DND-41 (cell line): ENCODE measurements around the gene ANKRD23.

Experiments used
- ATAC-seq: fragments of 200-7000 bp; cut with Tn5 transposase; 3 replicates; pipeline ENCODE4 v1.9.1; 2021; ENCODE audit warnings: low read depth; ENCODE audit not compliant: insufficient read depth
- DNase-seq: peaks from one replicate; pipeline ENCODE4 v3.0.0-alpha.2; 2020
- H2AFZ ChIP-seq: 2 replicates; pipeline ENCODE4 v1.6.0; 2012; ENCODE audit warnings: low read depth, low read length
- H3K27ac ChIP-seq: 2 replicates; pipeline ENCODE4 v1.5.1; 2012; ENCODE audit warnings: low read length, inconsistent platforms
- H3K27me3 ChIP-seq: fragments of 200-600 bp; sonication (generic); 2 replicates; pipeline ENCODE4 v1.6.0; 2012; ENCODE audit warnings: low read length, mild to moderate bottlenecking, inconsistent platforms; ENCODE audit not compliant: insufficient read depth, poor library complexity
- H3K36me3 ChIP-seq: 2 replicates; pipeline ENCODE4 v1.5.1; 2012; ENCODE audit warnings: low read length, inconsistent platforms; ENCODE audit not compliant: insufficient read depth
- H3K4me1 ChIP-seq: 2 replicates; pipeline ENCODE4 v1.5.1; 2012; ENCODE audit warnings: mild to moderate bottlenecking, low read length; ENCODE audit not compliant: insufficient read depth
- H3K4me2 ChIP-seq: 2 replicates; pipeline ENCODE4 v1.6.0; 2012; ENCODE audit warnings: mild to moderate bottlenecking, moderate library complexity, low read length, inconsistent platforms; ENCODE audit not compliant: insufficient read depth
- H3K4me3 ChIP-seq, 2 experiments: fragments of 200-600 bp in 1 of 2; shearing (Covaris generic) in 1 of 2; 2 replicates each; pipeline ENCODE4 v1.5.1; 2012 to 2016; ENCODE audit warnings: inconsistent platforms in 2 of 2, low read length in 2 of 2, mild to moderate bottlenecking in 2 of 2, low read depth in 1 of 2, moderate library complexity in 1 of 2
- H3K79me2 ChIP-seq: 2 replicates; pipeline ENCODE4 v1.6.0; 2012; ENCODE audit warnings: low read length, inconsistent platforms; ENCODE audit not compliant: insufficient read depth
- H3K9ac ChIP-seq: 2 replicates; pipeline ENCODE4 v1.6.0; 2012; ENCODE audit warnings: low read depth, mild to moderate bottlenecking, inconsistent platforms, low read length, moderate library complexity
- H3K9me3 ChIP-seq: 2 replicates; pipeline ENCODE4 v1.5.1; 2012; ENCODE audit warnings: low read length, moderate library complexity, mild to moderate bottlenecking, inconsistent platforms; ENCODE audit not compliant: insufficient read depth, severe bottlenecking
- H4K20me1 ChIP-seq: 2 replicates; pipeline ENCODE4 v1.6.0; 2012; ENCODE audit warnings: low read length; ENCODE audit not compliant: insufficient read depth
- EZH2 ChIP-seq: IDR thresholded peaks from 3 replicates; pipeline ENCODE4 v1.6.1; 2012; ENCODE audit warnings: borderline replicate concordance, low read depth, mild to moderate bottlenecking, moderate library complexity, low read length, inconsistent platforms; ENCODE audit not compliant: severe bottlenecking
- TF ChIP-seq, protein P1 (sequence below): IDR thresholded peaks from 2 replicates; pipeline ENCODE4 v1.5.1; 2012; ENCODE audit warnings: borderline replicate concordance, low read length, moderate library complexity, mild to moderate bottlenecking; ENCODE audit not compliant: poor library complexity, severe bottlenecking; ENCODE audit errors: extremely low read depth

ANKRD23 gene

DNA sequence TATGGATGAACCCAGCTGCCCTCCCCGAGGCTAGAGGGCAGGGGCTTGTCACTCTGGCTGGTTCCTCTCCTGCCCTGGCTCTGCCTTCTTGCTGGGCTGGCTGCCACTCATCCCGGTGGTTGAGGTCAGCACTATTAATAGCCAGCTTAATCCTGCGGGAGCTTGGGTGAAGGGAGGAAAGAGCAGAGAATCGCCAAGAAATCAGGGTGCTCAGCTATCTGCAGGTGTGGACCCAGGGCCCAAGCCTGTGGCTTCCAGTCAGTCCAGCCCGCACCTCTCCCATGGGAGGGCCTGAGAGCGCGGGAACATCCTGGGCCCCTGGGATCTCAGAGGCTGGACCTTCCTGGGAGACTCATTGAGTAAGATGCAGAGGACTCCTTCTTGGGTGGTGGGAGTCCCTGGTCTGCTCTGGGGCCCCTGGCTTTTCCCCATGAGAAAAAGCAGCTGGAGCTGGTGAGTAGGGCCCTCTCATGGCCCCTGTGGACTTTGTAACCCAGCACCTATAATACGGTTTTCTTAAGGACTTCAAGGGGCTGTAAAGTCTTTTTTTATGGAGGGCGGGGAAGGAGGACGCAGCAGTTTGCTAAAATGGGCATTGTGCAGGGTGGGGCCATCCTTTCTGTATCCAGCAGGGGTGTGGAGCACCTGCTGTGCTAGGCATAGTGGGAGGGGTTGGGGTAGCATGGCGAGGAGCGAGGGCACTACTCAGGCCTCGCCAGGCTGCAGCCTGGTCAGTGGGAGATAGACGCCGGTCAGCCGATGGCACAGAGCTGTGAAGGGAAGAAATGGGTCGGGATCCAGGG lies 55.2 kb downstream of the ANKRD23 start:
- no peak for ATAC-seq
- no peak overlapping the region for H3K9ac ChIP-seq
- no peaks in the 10 kb centered on the region for H3K79me2 ChIP-seq
- H3K27me3 ChIP-seq, result no peaks in the 10 kb centered on the region
- no peaks in the 10 kb centered on the region; the same call in 1 of the 2 replicates for H4K20me1 ChIP-seq
- H3K9me3 ChIP-seq, result no peaks in the 10 kb centered on the region
- no peak overlapping the region for H3K4me2 ChIP-seq
- no peak overlapping the region for H2AFZ ChIP-seq
- H3K36me3 ChIP-seq, result no peaks in the 10 kb centered on the region
- no peak overlapping the region for H3K27ac ChIP-seq
- no peaks in the 10 kb centered on the region for H3K4me1 ChIP-seq
- H3K4me3 ChIP-seq, result no peak overlapping the region
- no peak for DNase-seq
- no peak for TF ChIP-seq EZH2
- TF ChIP-seq, protein P1, sequence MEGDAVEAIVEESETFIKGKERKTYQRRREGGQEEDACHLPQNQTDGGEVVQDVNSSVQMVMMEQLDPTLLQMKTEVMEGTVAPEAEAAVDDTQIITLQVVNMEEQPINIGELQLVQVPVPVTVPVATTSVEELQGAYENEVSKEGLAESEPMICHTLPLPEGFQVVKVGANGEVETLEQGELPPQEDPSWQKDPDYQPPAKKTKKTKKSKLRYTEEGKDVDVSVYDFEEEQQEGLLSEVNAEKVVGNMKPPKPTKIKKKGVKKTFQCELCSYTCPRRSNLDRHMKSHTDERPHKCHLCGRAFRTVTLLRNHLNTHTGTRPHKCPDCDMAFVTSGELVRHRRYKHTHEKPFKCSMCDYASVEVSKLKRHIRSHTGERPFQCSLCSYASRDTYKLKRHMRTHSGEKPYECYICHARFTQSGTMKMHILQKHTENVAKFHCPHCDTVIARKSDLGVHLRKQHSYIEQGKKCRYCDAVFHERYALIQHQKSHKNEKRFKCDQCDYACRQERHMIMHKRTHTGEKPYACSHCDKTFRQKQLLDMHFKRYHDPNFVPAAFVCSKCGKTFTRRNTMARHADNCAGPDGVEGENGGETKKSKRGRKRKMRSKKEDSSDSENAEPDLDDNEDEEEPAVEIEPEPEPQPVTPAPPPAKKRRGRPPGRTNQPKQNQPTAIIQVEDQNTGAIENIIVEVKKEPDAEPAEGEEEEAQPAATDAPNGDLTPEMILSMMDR, result no peak
